ENCODE results near the gene ETFB.

ETFB gene

GRCh38 chr19:51351266-51351990 is 14.8 kb downstream of the ETFB start:
- H3K4me3 ChIP-seq (ENCODE audit: low read depth, low read length) = no peak overlapping the region
- no peak for DNase-seq (ENCODE audit: low read depth)
- no peak for TF ChIP-seq CTCF (IDR thresholded peaks at IDR 0.05; ENCODE audit: control insufficient read depth, extremely low read depth, insufficient read depth)

DNA sequence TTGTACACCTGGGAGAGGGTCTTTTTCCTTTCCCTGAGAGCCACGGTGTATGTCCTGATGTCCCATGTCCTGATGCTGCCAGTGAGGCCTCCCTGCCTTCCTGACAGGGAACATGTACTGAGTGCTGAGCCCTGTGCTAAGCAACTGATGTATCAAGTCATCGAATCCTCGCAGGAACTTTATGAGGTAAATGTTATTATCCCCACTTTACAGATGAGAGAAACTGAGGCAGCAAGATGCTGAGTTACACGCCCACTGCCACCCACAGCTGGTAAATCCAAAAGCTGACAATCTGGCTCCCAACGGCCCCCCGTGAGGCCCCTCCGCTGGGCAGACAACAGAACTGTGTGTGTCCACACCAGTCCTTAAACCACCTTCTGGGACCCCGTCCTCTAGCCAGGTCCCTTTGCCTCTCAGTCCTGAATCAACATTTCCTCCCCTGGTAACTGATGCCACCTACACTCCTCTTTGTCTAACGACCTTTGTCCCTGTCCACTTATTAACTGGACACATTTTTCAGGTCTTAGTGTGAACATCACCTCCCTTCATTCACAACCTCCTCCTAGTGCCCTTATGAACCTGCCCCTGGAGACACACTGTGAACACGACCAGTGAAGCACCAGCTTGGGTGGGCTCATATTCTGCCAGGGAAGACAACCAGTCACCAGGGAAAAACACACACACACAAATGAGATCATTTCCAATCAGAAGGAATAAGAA is 18.8 kb downstream of the ETFB start:
- TF ChIP-seq CTCF (IDR thresholded peaks at IDR 0.05; ENCODE audit: control insufficient read depth, extremely low read depth, insufficient read depth) = no peak
- H3K4me3 ChIP-seq (ENCODE audit: low read depth, low read length) = no peak overlapping the region
- no peak for DNase-seq (ENCODE audit: low read depth)

GRCh38 chr19:51346742-51347141 is 19.4 kb downstream of the ETFB start:
- no peak overlapping the region for H3K4me3 ChIP-seq (ENCODE audit: low read depth, low read length)
- DNase-seq (ENCODE audit: low read depth) = no peak
- 0 out of 2 replicates have a peak, but pooled peaks have one; percentile 5 for TF ChIP-seq CTCF (IDR thresholded peaks at IDR 0.05; ENCODE audit: control insufficient read depth, extremely low read depth, insufficient read depth)

DNA sequence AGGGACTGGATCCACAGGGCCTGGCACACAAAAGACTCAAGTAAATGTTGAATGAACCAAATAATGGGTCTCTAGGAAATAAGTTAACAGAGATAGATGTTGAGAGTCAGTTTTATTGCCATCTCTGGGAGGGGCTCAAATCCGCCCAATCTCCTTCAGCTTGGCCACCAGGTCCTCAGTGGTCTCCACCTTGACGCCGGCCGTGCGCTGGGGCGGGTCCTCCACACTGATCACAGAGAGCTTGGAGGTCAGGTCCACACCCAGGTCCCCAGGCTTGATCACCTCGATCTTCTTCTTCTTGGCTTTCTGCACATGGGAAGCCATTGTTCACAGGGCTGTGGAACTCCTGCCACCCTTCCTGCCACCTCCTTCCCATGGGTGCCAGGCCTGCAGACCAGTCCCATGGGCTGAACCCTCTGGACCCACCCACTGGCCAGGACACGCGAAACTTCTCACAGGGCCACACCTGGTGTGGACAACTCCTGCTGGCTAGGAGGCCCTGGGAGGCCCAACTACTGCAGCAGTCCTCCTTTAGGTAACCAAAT is 21.0 kb downstream of the ETFB start:
- no peak for DNase-seq (ENCODE audit: low read depth)
- no peak for TF ChIP-seq CTCF (IDR thresholded peaks at IDR 0.05; ENCODE audit: control insufficient read depth, extremely low read depth, insufficient read depth)
- no peak overlapping the region for H3K4me3 ChIP-seq (ENCODE audit: low read depth, low read length)

DNA sequence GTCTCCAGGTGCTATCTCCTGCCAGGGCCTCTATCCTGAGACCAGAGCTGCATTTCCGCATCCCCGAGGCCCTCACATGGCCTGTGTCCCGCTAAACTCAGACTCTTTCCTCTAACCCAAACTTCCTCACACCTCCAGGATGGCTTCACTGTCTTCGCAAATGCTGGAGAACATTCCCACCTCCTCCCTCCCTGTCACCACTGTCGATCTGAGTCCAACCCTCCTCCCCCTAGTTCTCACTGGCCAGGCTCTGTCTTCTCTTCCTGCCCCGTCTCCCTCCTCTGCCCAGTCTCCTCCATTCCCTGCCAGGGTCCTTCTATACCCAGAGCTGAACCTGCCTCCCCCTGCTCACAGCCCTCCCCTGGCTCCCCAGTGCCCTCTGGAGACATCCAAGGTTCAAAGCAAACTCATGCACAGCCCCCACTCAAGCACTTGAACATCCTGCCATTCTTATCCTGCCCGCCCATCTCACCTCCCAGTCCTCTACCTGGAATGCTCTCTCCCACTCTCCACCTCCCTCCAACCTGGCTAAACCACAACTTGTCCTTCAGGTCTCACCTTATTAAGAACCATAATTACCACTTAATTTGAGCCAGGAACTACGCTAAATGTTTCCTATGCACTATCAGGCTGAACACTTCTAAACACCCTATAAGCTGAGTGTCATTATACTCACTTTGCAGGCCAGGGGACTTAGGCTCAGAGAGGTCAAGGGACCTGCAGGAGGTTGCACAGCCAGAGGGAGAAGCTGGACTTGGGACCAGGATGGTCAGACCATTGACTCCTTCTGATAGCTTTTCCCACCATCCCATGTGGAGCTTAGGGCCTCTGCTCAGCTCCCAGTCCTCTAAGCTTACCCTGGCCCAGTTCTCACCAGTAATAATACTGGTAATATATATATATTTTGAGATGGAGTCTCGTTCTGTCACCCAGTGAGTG is 23.3 kb downstream of the ETFB start:
- no peak for DNase-seq (ENCODE audit: low read depth)
- no peak overlapping the region for H3K4me3 ChIP-seq (ENCODE audit: low read depth, low read length)
- no peak for TF ChIP-seq CTCF (IDR thresholded peaks at IDR 0.05; ENCODE audit: control insufficient read depth, extremely low read depth, insufficient read depth)

- no peak for TF ChIP-seq CTCF (IDR thresholded peaks at IDR 0.05; ENCODE audit: control insufficient read depth, extremely low read depth, insufficient read depth)
- no peak within 1 kb of the TSS for H3K4me3 ChIP-seq (ENCODE audit: low read depth, low read length)
- no peak for DNase-seq (ENCODE audit: low read depth)
Observed at GRCh38 chr19:51341976-51342580, 24.1 kb downstream of the ETFB start, which contains the start of gene VSIG10L. TSS of gene VSIG10L (minus strand) at chr19:51342139. CDS start at chr19:51342124, 15 bp downstream.
